Measurements from ENCODE around the gene PMVK. TPM values are rescaled to one million over a fixed set of nuclear protein-coding genes. Genes with fewer than 3 reads are reported as not detected.

The PMVK gene
- total RNA-seq, 1 donor: 11.7 TPM

GRCh38 chr1:154975409-154976059, 39.0 kb upstream of the PMVK start:
- peak overlapping the region; percentile 80 for H3K4me3 ChIP-seq (ENCODE audit: low read depth, low read length)
- TF ChIP-seq CTCF (IDR thresholded peaks at IDR 0.05; ENCODE audit: insufficient read depth, low read length): no peak
- peak; percentile 64 for DNase-seq (ENCODE audit: low read depth)

GRCh38 chr1:154974808-154975408, 38.4 kb upstream of the PMVK start:
- TF ChIP-seq CTCF (IDR thresholded peaks at IDR 0.05; ENCODE audit: insufficient read depth, low read length): no peak
- H3K4me3 ChIP-seq (ENCODE audit: low read depth, low read length): peak overlapping the region; percentile 80
- peak; percentile 97 for DNase-seq (ENCODE audit: low read depth)

GRCh38 chr1:154974102-154974807, 37.7 kb upstream of the PMVK start, which contains the start of gene CKS1B:
TSS of gene CKS1B (plus strand) at chr1:154974681. CDS start at chr1:154974746, 65 bp downstream.
- peak within 1 kb of the TSS; percentile 85 for H3K4me3 ChIP-seq (ENCODE audit: low read depth, low read length)
- peak; percentile 100 for DNase-seq (ENCODE audit: low read depth)
- no peak for TF ChIP-seq CTCF (IDR thresholded peaks at IDR 0.05; ENCODE audit: insufficient read depth, low read length)

GRCh38 chr1:154973344-154974101, 37.0 kb upstream of the PMVK start:
- peak; percentile 98 for DNase-seq (ENCODE audit: low read depth)
- peak; percentile 26 for TF ChIP-seq CTCF (IDR thresholded peaks at IDR 0.05; ENCODE audit: insufficient read depth, low read length)
- H3K4me3 ChIP-seq (ENCODE audit: low read depth, low read length): peak overlapping the region; percentile 85

GRCh38 chr1:154972517-154973343, 36.2 kb upstream of the PMVK start:
- TF ChIP-seq CTCF (IDR thresholded peaks at IDR 0.05; ENCODE audit: insufficient read depth, low read length): no peak
- H3K4me3 ChIP-seq (ENCODE audit: low read depth, low read length): peak overlapping the region; percentile 85
- DNase-seq (ENCODE audit: low read depth): peak; percentile 96

- no peak for DNase-seq (ENCODE audit: low read depth)
- peak overlapping the region; percentile 85 for H3K4me3 ChIP-seq (ENCODE audit: low read depth, low read length)
- no peak for TF ChIP-seq CTCF (IDR thresholded peaks at IDR 0.05; ENCODE audit: insufficient read depth, low read length)
These were observed 35.6 kb upstream of the PMVK start for GRCh38 chr1:154972213-154972516.

Measured in fibroblast of the aortic adventitia (primary cell).